ENCODE results near the gene ERBB4. TPM values are rescaled to one million over a fixed set of nuclear protein-coding genes. Genes with fewer than 3 reads are reported as not detected.

ERBB4 gene
- total RNA-seq, 2 experiments from 2014 or later, result not detected

DNA sequence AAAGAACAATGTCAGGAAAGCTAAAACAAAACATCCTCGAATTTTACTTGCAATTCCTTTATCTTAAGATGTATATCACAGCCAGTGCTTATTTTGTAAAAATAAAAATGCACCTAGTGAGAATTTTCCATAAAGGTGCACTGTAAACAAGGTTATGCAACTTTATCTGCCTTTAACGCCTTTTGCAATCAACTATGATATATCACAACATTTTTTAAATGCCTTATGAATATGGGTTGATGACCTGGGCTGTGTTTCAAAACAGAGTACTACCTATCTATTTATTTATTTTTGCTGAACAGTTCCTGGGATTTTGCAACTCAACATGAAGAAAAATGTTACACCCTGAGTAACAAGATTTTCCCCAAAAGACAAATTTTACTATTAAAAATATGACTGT is 1112.4 kb downstream of the ERBB4 start:
- intact Hi-C loops (cut with micrococcal nuclease; ENCODE audit: unreplicated experiment), result no loop called here
- CTCF ChIA-PET (ENCODE audit: unreplicated experiment), result no interaction called here

DNA sequence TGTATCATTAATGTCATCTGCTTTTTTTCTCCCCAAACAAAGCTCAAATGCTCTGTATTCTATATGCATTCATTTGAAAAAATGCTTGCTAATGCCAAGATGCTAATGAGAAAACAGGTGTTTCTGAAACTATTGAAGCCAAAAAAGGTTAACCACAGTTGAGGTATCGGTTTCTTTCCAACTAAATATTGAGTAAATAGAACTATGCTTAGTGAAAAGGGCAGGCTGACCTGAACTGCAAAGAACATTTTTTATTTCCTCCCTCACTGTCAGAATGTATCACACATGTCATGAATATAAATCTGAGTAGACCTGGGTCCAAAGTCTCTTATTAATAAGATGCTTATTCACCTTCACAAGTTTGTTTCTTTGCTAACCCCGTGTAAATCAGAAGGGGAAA is 1115.6 kb downstream of the ERBB4 start:
- H3K27ac ChIP-seq (ENCODE audit: low read depth, low read length, poor library complexity, severe bottlenecking), result peak overlapping the region; percentile 56
- no peaks in the 10 kb centered on the region for H4K20me1 ChIP-seq (ENCODE audit: insufficient read depth, low read length)
- H3K4me1 ChIP-seq (ENCODE audit: insufficient read depth, low read length, poor library complexity, severe bottlenecking), result peaks cover 39% of the 10 kb centered on the region
- H3K4me2 ChIP-seq (ENCODE audit: low read length), result peak overlapping the region; percentile 62
- ChIA-PET POLR2A (interaction anchor here (0.6 to 1.4 kb wide), 4 partner anchors 8 to 58 kb away, joined by 3 to 7 read pairs (median 4); no protein-coding TSS in a partner anchor), CTCF (ENCODE audit: unreplicated experiment) (no interaction called here)
- H3K36me3 ChIP-seq (ENCODE audit: insufficient read depth, low read length), result no peaks in the 10 kb centered on the region
- no peak overlapping the region for H3K4me3 ChIP-seq (ENCODE audit: low read depth, low read length, poor library complexity, severe bottlenecking)
- peak; percentile 18 for DNase-seq (ENCODE audit: low spot score)
- intact Hi-C loops (cut with micrococcal nuclease; ENCODE audit: unreplicated experiment), result no loop called here
- BruUV-seq (replicated peaks), result no TSS peak
- H3K9me3 ChIP-seq (ENCODE audit: low read length), result no peaks in the 10 kb centered on the region
- H3K79me2 ChIP-seq (ENCODE audit: insufficient read depth, low read depth, low read length), result no peaks in the 10 kb centered on the region
- H2AFZ ChIP-seq (ENCODE audit: low read length), result peak overlapping the region; percentile 57; the same call in 1 of the 2 replicates
- no peaks in the 10 kb centered on the region for H3K9me2 ChIP-seq (ENCODE audit: insufficient read depth, low read length)
- no peak for TF ChIP-seq EZH2phosphoT487 (IDR thresholded peaks at IDR 0.05; ENCODE audit: borderline replicate concordance, low read depth, low read length)
- TF ChIP-seq, protein P1, sequence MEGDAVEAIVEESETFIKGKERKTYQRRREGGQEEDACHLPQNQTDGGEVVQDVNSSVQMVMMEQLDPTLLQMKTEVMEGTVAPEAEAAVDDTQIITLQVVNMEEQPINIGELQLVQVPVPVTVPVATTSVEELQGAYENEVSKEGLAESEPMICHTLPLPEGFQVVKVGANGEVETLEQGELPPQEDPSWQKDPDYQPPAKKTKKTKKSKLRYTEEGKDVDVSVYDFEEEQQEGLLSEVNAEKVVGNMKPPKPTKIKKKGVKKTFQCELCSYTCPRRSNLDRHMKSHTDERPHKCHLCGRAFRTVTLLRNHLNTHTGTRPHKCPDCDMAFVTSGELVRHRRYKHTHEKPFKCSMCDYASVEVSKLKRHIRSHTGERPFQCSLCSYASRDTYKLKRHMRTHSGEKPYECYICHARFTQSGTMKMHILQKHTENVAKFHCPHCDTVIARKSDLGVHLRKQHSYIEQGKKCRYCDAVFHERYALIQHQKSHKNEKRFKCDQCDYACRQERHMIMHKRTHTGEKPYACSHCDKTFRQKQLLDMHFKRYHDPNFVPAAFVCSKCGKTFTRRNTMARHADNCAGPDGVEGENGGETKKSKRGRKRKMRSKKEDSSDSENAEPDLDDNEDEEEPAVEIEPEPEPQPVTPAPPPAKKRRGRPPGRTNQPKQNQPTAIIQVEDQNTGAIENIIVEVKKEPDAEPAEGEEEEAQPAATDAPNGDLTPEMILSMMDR (conservative IDR thresholded peaks at IDR 0.05; ENCODE audit: low read length), result no peak

More for the DNA sequence above, 1112.4 kb downstream of the ERBB4 start:
- BruUV-seq (replicated peaks), result no TSS peak
- peaks cover 39% of the 10 kb centered on the region for H3K4me1 ChIP-seq (ENCODE audit: insufficient read depth, low read length, poor library complexity, severe bottlenecking)
- H3K79me2 ChIP-seq (ENCODE audit: insufficient read depth, low read depth, low read length), result no peaks in the 10 kb centered on the region
- H3K4me2 ChIP-seq (ENCODE audit: low read length), result peak overlapping the region; percentile 35; the same call in 1 of the 2 replicates
- no peak for DNase-seq (ENCODE audit: low spot score)
- H3K27ac ChIP-seq (ENCODE audit: low read depth, low read length, poor library complexity, severe bottlenecking), result no peak overlapping the region
- H2AFZ ChIP-seq (ENCODE audit: low read length), result peak overlapping the region; percentile 68
- POLR2A ChIA-PET, result no interaction called here
- H3K9me3 ChIP-seq (ENCODE audit: low read length), result no peaks in the 10 kb centered on the region
- H3K36me3 ChIP-seq (ENCODE audit: insufficient read depth, low read length), result no peaks in the 10 kb centered on the region
- H3K9me2 ChIP-seq (ENCODE audit: insufficient read depth, low read length), result no peaks in the 10 kb centered on the region
- no peaks in the 10 kb centered on the region for H4K20me1 ChIP-seq (ENCODE audit: insufficient read depth, low read length)
- TF ChIP-seq, protein P1 (conservative IDR thresholded peaks at IDR 0.05; ENCODE audit: low read length), result no peak
- no peak for TF ChIP-seq EZH2phosphoT487 (IDR thresholded peaks at IDR 0.05; ENCODE audit: borderline replicate concordance, low read depth, low read length)
- no peak overlapping the region for H3K4me3 ChIP-seq (ENCODE audit: low read depth, low read length, poor library complexity, severe bottlenecking)

DNA sequence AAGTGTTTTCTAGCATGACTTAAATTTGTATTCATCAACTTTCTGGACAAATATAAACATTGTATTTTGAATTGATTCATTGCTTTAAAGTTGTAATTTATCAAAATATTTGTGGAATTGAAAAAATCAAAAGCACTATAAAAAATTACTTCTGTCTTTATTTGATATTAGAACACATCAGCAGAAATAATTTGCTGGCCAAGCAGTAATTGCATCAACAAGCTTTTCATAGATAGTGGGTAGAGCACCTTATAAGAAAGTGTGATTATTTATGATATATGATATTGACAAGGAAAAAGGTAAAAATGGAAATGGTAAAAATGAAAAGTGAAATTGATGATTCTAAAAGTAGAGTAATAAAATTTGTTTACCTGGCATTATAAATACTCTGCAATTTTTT is 1121.1 kb downstream of the ERBB4 start:
- no peak overlapping the region for H3K4me2 ChIP-seq (ENCODE audit: low read length)
- H3K4me1 ChIP-seq (ENCODE audit: insufficient read depth, low read length, poor library complexity, severe bottlenecking), result peaks cover 9% of the 10 kb centered on the region
- H3K36me3 ChIP-seq (ENCODE audit: insufficient read depth, low read length), result no peaks in the 10 kb centered on the region
- no peak overlapping the region for H2AFZ ChIP-seq (ENCODE audit: low read length)
- BruUV-seq (replicated peaks), result no TSS peak
- H3K79me2 ChIP-seq (ENCODE audit: insufficient read depth, low read depth, low read length), result no peaks in the 10 kb centered on the region
- no peaks in the 10 kb centered on the region for H4K20me1 ChIP-seq (ENCODE audit: insufficient read depth, low read length)
- no peak for TF ChIP-seq EZH2phosphoT487 (IDR thresholded peaks at IDR 0.05; ENCODE audit: borderline replicate concordance, low read depth, low read length)
- TF ChIP-seq, protein P1 (conservative IDR thresholded peaks at IDR 0.05; ENCODE audit: low read length), result no peak
- H3K9me2 ChIP-seq (ENCODE audit: insufficient read depth, low read length), result no peaks in the 10 kb centered on the region
- DNase-seq (ENCODE audit: low spot score), result no peak
- H3K27ac ChIP-seq (ENCODE audit: low read depth, low read length, poor library complexity, severe bottlenecking), result no peak overlapping the region
- ChIA-PET POLR2A (interaction anchor here (0.7 kb wide), 1 partner anchor 25 kb away, joined by 3 read pairs; no protein-coding TSS in a partner anchor), CTCF (ENCODE audit: unreplicated experiment) (no interaction called here)
- H3K9me3 ChIP-seq (ENCODE audit: low read length), result no peaks in the 10 kb centered on the region
- intact Hi-C loops (cut with micrococcal nuclease; ENCODE audit: unreplicated experiment), result no loop called here
- H3K4me3 ChIP-seq (ENCODE audit: low read depth, low read length, poor library complexity, severe bottlenecking), result no peak overlapping the region
